ENCODE data around the gene MRPL37. TPM values are rescaled to one million over a fixed set of nuclear protein-coding genes. Genes with fewer than 3 reads are reported as not detected.

MRPL37 gene
- total RNA-seq, 3 donors from 2014 or later (not counting 1 experiment from before 2014, with no cell fraction given) = 23.0 to 31.9 (median 28.8) TPM

- no peaks in the 10 kb centered on the region for H3K27me3 Mint-ChIP-seq (ENCODE audit: low read depth in 2 of 2)
- intact Hi-C loops (cut with micrococcal nuclease) = no loop called here
- no peak overlapping the region for H3K27ac ChIP-seq (ENCODE audit: low read length)
- peak overlapping the region; percentile 58 to 59 for H3K27ac Mint-ChIP-seq
- no peaks in the 10 kb centered on the region for H3K36me3 Mint-ChIP-seq
- no peaks in the 10 kb centered on the region for H3K9me3 ChIP-seq (ENCODE audit: control insufficient read depth, insufficient read depth, low read length)
- no peak for TF ChIP-seq CTCF (IDR thresholded peaks at IDR 0.05)
- H3K36me3 ChIP-seq (ENCODE audit: control insufficient read depth, insufficient read depth, low read length) = peaks cover 47% of the 10 kb centered on the region
- H3K9me3 Mint-ChIP-seq = no peaks in the 10 kb centered on the region
- no peak overlapping the region for H3K4me3 Mint-ChIP-seq
- ATAC-seq (no peak), DNase-seq (no peak)
- no peak overlapping the region for H3K4me3 ChIP-seq (ENCODE audit: low read length)
- 95% methylated on average over 9 of the region's 11 CpGs for WGBS (ENCODE audit: insufficient coverage)
- H3K4me1 ChIP-seq (ENCODE audit: control insufficient read depth, insufficient read depth, low read length) = peaks cover 5% of the 10 kb centered on the region
- H3K4me1 Mint-ChIP-seq = peaks cover 0 to 26% of the 10 kb centered on the region in 2 donors
- H3K27me3 ChIP-seq (ENCODE audit: control insufficient read depth, insufficient read depth, low read length) = no peaks in the 10 kb centered on the region
Observed at GRCh38 chr1:54218883-54219687, 19.1 kb downstream of the MRPL37 start.

GRCh38 chr1:54219688-54220003 lies 19.7 kb downstream of the MRPL37 start:
- no peaks in the 10 kb centered on the region for H3K9me3 Mint-ChIP-seq
- 87% methylated on average over 3 of the region's 3 CpGs for WGBS (ENCODE audit: insufficient coverage)

GRCh38 chr1:54220004-54220811 lies 20.2 kb downstream of the MRPL37 start:
- WGBS (ENCODE audit: insufficient coverage) = 63% methylated on average over 18 of the region's 18 CpGs
- H3K27me3 Mint-ChIP-seq (ENCODE audit: low read depth in 2 of 2) = no peaks in the 10 kb centered on the region
- DNase-seq = no peak
- no peak for ATAC-seq
- H3K27ac Mint-ChIP-seq = peak overlapping the region; percentile 58 to 59
- Histone ChIP-seq H3K27me3 (ENCODE audit: control insufficient read depth, insufficient read depth, low read length) (no peaks in the 10 kb centered on the region), H3K9me3 (ENCODE audit: control insufficient read depth, insufficient read depth, low read length) (no peaks in the 10 kb centered on the region), H3K4me3 (ENCODE audit: low read length) (no peak overlapping the region), H3K4me1 (ENCODE audit: control insufficient read depth, insufficient read depth, low read length) (peaks cover 5% of the 10 kb centered on the region), H3K27ac (ENCODE audit: low read length) (no peak overlapping the region), H3K36me3 (ENCODE audit: control insufficient read depth, insufficient read depth, low read length) (peaks cover 40% of the 10 kb centered on the region)
- no peaks in the 10 kb centered on the region for H3K36me3 Mint-ChIP-seq
- intact Hi-C loops (cut with micrococcal nuclease) = no loop called here
- H3K9me3 Mint-ChIP-seq = no peaks in the 10 kb centered on the region
- peaks cover 0 to 30% of the 10 kb centered on the region in 2 donors for H3K4me1 Mint-ChIP-seq
- no peak overlapping the region for H3K4me3 Mint-ChIP-seq
- no peak for TF ChIP-seq CTCF (IDR thresholded peaks at IDR 0.05)

More at GRCh38 chr1:54219688-54220003, 19.7 kb downstream of the MRPL37 start:
- Histone ChIP-seq H3K4me3 (ENCODE audit: low read length) (no peak overlapping the region), H3K27me3 (ENCODE audit: control insufficient read depth, insufficient read depth, low read length) (no peaks in the 10 kb centered on the region), H3K4me1 (ENCODE audit: control insufficient read depth, insufficient read depth, low read length) (peaks cover 5% of the 10 kb centered on the region), H3K27ac (ENCODE audit: low read length) (no peak overlapping the region), H3K36me3 (ENCODE audit: control insufficient read depth, insufficient read depth, low read length) (peaks cover 42% of the 10 kb centered on the region), H3K9me3 (ENCODE audit: control insufficient read depth, insufficient read depth, low read length) (no peaks in the 10 kb centered on the region)
- H3K27ac Mint-ChIP-seq = peak overlapping the region; percentile 58 to 59
- DNase-seq = no peak
- H3K27me3 Mint-ChIP-seq (ENCODE audit: low read depth in 2 of 2) = no peaks in the 10 kb centered on the region
- H3K4me1 Mint-ChIP-seq = peaks cover 0 to 30% of the 10 kb centered on the region in 2 donors
- intact Hi-C loops (cut with micrococcal nuclease) = no loop called here
- no peak for TF ChIP-seq CTCF (IDR thresholded peaks at IDR 0.05)
- no peaks in the 10 kb centered on the region for H3K36me3 Mint-ChIP-seq
- H3K4me3 Mint-ChIP-seq = no peak overlapping the region
- no peak for ATAC-seq
